Thoracic aorta (tissue), 2 donors: ENCODE data around the gene PLCB3. TPM values are rescaled to one million over a fixed set of nuclear protein-coding genes. Genes with fewer than 3 reads are reported as not detected.

Experiments used
- ATAC-seq: fragments of 150-250 bp; one replicate; pipeline ENCODE4 v1.8.0; 2017; ENCODE audit warnings: low read depth; ENCODE audit not compliant: insufficient number of reproducible peaks, low FRiP score
- DNase-seq: peaks from one replicate; pipeline ENCODE4 v3.0.0-alpha.2; 2020; ENCODE audit warnings: low spot score
- H3K27ac ChIP-seq, 2 donors: fragments of 200-600 bp; sonication (generic); 1 replicate in 1 of 2; 2 replicates in 1 of 2; pipeline ENCODE4 v1.5.1; 2016; ENCODE audit warnings: mild to moderate bottlenecking in 2 of 2, moderate library complexity in 2 of 2
- H3K27me3 ChIP-seq: fragments of 200-600 bp; sonication (generic); replicated peaks from 2 replicates; pipeline ENCODE4 v1.6.0; 2016; ENCODE audit warnings: mild to moderate bottlenecking; ENCODE audit not compliant: insufficient read depth
- H3K36me3 ChIP-seq: fragments of 200-600 bp; sonication (generic); one replicate; pipeline ENCODE4 v1.5.1; 2016
- H3K4me1 ChIP-seq, 2 donors: fragments of 200-600 bp; sonication (generic); 1 replicate in 1 of 2; 2 replicates in 1 of 2; pipeline versions ENCODE4 v1.5.1 to v1.6.0; 2016; ENCODE audit warnings: low read depth in 2 of 2, mild to moderate bottlenecking in 1 of 2; ENCODE audit not compliant: control insufficient read depth in 1 of 2
- H3K4me3 ChIP-seq: fragments of 200-600 bp; sonication (generic); 2 replicates; pipeline ENCODE4 v1.5.1; 2016; ENCODE audit warnings: mild to moderate bottlenecking
- H3K9me3 ChIP-seq: fragments of 200-600 bp; sonication (generic); 2 replicates; pipeline ENCODE4 v1.5.1; 2016
- total RNA-seq, 2 donors: library from RNA; depleted of rRNA; stranded (reverse); fragments of >200 nt; gene quantifications; one replicate each; pipeline versions ENCODE4 v1.1.0 to v1.2.3, GENCODE V29; 2016
- TF ChIP-seq, protein P1 (sequence below): fragments of 200-600 bp; sonication (generic); IDR thresholded peaks from one replicate; pipeline ENCODE4 v1.5.1; 2019; ENCODE audit warnings: antibody characterized with exemption

The PLCB3 gene
- total RNA-seq, 2 donors from 2014 or later, result 31.5 to 39.7 TPM

- no peak for DNase-seq
- TF ChIP-seq, protein P1, sequence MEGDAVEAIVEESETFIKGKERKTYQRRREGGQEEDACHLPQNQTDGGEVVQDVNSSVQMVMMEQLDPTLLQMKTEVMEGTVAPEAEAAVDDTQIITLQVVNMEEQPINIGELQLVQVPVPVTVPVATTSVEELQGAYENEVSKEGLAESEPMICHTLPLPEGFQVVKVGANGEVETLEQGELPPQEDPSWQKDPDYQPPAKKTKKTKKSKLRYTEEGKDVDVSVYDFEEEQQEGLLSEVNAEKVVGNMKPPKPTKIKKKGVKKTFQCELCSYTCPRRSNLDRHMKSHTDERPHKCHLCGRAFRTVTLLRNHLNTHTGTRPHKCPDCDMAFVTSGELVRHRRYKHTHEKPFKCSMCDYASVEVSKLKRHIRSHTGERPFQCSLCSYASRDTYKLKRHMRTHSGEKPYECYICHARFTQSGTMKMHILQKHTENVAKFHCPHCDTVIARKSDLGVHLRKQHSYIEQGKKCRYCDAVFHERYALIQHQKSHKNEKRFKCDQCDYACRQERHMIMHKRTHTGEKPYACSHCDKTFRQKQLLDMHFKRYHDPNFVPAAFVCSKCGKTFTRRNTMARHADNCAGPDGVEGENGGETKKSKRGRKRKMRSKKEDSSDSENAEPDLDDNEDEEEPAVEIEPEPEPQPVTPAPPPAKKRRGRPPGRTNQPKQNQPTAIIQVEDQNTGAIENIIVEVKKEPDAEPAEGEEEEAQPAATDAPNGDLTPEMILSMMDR, result no peak
These were observed 17.7 kb downstream of the PLCB3 start for GRCh38 chr11:64268893-64269539.

DNA sequence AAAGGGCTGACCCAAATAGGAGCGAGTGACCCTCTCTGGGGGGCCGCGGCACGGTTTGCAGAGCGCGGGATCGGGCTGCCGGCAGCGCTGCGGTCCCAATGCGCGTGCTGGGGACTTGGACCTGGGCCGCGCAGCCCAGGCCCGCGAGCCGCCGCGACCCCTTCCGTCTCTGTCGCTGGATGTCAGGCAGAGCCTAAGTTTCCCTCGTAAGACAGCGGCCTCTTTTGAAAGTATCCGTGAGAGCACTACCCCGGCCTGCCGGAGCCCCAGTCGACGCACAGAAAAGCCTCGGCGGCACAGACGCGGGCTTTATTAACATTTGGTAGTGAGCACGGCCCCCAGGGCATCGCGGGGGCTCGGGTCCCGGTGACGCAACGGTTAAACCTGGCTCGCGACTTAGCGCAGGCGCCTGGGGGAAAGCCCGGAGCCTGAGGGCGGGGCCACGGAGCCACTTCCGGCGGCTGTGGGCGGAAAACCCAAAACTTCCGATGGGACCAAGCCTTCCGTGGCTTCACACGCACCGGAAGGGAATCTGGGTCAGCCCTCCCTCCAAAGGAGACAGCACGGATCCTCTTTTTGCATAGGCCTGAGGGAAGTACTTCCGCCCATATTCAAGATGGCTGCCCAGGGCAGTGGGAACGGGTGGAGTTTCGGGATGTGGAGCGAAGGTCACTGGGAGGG lies 18.4 kb downstream of the PLCB3 start:
- Histone ChIP-seq H3K27me3 (no peaks in the 10 kb centered on the region), H3K4me3 (peak overlapping the region; percentile 76), H3K36me3 (peaks cover 15% of the 10 kb centered on the region), H3K9me3 (no peaks in the 10 kb centered on the region), H3K4me1 (peaks cover 10 to 28% of the 10 kb centered on the region in 2 donors), H3K27ac (peak overlapping the region; percentile 80 to 95)
- TF ChIP-seq, protein P1, result no peak
- ATAC-seq, result peak; percentile 92
- DNase-seq, result peak; percentile 93

More at GRCh38 chr11:64268893-64269539, 17.7 kb downstream of the PLCB3 start:
- peak overlapping the region; percentile 80 to 92 for H3K27ac ChIP-seq
- H3K4me3 ChIP-seq, result peak overlapping the region; percentile 76
- H3K9me3 ChIP-seq, result no peaks in the 10 kb centered on the region
- peak; percentile 8 for ATAC-seq
- H3K27me3 ChIP-seq, result no peaks in the 10 kb centered on the region
- H3K36me3 ChIP-seq, result peaks cover 21% of the 10 kb centered on the region
- H3K4me1 ChIP-seq, result peaks cover 10 to 28% of the 10 kb centered on the region in 2 donors

DNA sequence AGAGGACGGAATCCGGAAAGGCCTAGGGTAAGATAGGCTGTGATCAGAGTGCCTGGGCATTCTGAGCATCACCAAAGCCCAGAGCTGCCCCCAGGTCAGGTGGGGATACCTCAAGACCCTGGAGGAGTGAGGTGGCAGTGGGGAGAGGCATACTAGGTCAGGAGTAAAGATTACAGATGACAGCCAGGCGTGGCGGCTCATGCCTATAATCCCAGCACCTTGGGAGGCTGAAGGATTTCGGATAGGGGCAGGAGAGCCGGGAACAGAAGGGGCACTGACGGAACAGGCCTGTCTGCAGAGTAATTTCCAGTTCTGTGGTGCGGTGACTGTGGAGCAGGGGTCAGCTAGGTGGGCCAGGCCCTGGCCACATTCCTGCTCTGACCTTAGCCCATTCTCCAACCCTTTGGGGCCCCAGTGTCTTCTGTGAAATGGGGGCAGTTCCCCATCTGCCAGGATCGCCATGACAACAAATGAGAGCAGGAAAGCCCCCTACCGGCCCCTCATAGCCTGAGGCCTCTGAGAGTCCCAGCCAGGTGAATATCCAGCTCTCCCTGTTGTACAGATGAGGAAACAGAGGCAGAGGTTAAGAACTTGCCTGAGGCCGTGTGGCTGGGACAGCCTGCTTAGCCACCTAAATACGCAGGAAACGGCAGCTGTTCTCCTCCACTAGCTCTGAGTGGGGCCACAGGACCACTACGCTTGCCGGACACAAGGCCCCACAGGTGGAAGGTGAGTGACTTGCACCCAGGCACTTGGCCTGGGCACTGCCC lies 23.9 kb downstream of the PLCB3 start:
- Histone ChIP-seq H3K4me3 (no peak overlapping the region), H3K27ac (no peak overlapping the region), H3K4me1 (peaks cover 0 to 10% of the 10 kb centered on the region in 2 donors), H3K36me3 (peaks cover 25% of the 10 kb centered on the region), H3K9me3 (no peaks in the 10 kb centered on the region), H3K27me3 (no peaks in the 10 kb centered on the region)
- no peak for ATAC-seq
- DNase-seq, result no peak
- TF ChIP-seq, protein P1, result no peak

DNA sequence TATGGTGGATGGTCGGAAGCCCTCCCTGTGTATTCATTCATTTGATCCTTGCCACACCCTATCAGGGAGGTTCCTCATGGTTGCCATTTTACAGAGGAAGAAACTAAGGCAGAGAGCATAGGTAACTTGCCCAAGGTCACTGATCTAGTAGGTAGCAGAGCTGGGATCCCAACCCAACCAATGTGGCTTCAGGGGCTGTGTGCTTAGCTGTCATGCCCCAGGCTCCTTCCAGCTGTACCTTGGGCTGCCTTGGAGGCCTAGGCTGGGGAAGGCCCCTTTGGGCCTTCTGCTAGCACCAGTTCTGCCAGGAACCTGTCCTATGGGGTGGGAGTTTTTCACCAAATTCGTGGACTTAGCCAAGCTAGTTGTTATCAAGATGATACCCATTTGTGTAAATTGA lies 24.5 kb downstream of the PLCB3 start:
- H3K27ac ChIP-seq, result no peak overlapping the region
- H3K9me3 ChIP-seq, result no peaks in the 10 kb centered on the region
- H3K27me3 ChIP-seq, result no peaks in the 10 kb centered on the region
- DNase-seq (no peak), ATAC-seq (no peak)
- H3K4me3 ChIP-seq, result no peak overlapping the region
- peaks cover 0 to 10% of the 10 kb centered on the region in 2 donors for H3K4me1 ChIP-seq
- TF ChIP-seq, protein P1, result no peak
- peaks cover 25% of the 10 kb centered on the region for H3K36me3 ChIP-seq
